Ishikawa (cell line): ENCODE data around the gene GRIK4.

Source experiments
- CEBPB ChIP-seq: IDR thresholded peaks from 2 replicates; pipeline ENCODE4 v1.6.1; 2012
- CREB1 ChIP-seq: IDR thresholded peaks from 2 replicates; pipeline ENCODE4 v1.6.1; 2012; ENCODE audit warnings: low read depth
- EGR1 ChIP-seq: IDR thresholded peaks from 2 replicates; pipeline ENCODE4 v1.6.1; 2012
- EP300 ChIP-seq: IDR thresholded peaks from 2 replicates; pipeline ENCODE4 v1.6.1; 2012; ENCODE audit warnings: borderline replicate concordance
- FOXM1 ChIP-seq: IDR thresholded peaks from 2 replicates; pipeline ENCODE4 v1.6.1; 2012; ENCODE audit warnings: low read depth, borderline replicate concordance
- NFIC ChIP-seq: IDR thresholded peaks from 2 replicates; pipeline ENCODE4 v1.6.1; 2012
- RAD21 ChIP-seq: IDR thresholded peaks from 2 replicates; pipeline ENCODE4 v1.6.1; 2012; ENCODE audit warnings: low read depth
- TAF1 ChIP-seq: IDR thresholded peaks from 2 replicates; pipeline ENCODE4 v1.6.1; 2012; ENCODE audit warnings: low read depth, mild to moderate bottlenecking
- TCF12 ChIP-seq: IDR thresholded peaks from 2 replicates; pipeline ENCODE4 v1.6.1; 2012; ENCODE audit warnings: low read depth
- TEAD4 ChIP-seq: IDR thresholded peaks from 2 replicates; pipeline ENCODE4 v1.6.1; 2012
- YY1 ChIP-seq: IDR thresholded peaks from 2 replicates; pipeline ENCODE4 v1.6.1; 2012; ENCODE audit warnings: low read depth
- ZBTB7A ChIP-seq: IDR thresholded peaks from 2 replicates; pipeline ENCODE4 v1.6.1; 2012; ENCODE audit warnings: low read depth
- TF ChIP-seq, protein P1 (sequence below): IDR thresholded peaks from 2 replicates; pipeline ENCODE4 v1.6.1; 2012
- TF ChIP-seq, protein P2 (sequence below): IDR thresholded peaks from 2 replicates; pipeline ENCODE4 v1.6.1; 2012
- TF ChIP-seq, protein P3 (sequence below): IDR thresholded peaks from 2 replicates; pipeline ENCODE4 v1.6.1; 2012; ENCODE audit warnings: low read depth, mild to moderate bottlenecking

Gene GRIK4

DNA sequence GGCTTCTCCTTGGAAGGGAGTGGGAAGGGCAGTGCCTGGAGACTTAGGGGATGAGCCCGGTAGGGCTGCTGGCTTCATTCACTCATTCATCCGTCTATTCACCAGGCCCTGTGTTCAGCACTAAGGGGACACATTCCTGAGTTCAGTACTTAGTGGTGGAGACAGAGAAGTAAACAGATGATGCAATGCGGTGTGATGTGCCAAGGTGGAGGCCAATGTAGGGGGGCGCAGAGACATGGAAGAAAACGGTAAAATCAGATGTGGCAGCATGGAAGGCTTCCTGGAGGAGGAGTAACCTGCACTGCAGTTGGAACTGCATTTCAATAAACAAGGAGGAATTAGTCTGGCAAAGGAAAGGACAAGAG lies 21.3 kb downstream of the GRIK4 start:
- TF ChIP-seq TEAD4 (no peak), ZBTB7A (no peak), TCF12 (no peak), EP300 (no peak), TAF1 (no peak), EGR1 (no peak), FOXM1 (no peak), NFIC (no peak), YY1 (no peak), RAD21 (no peak), CREB1 (no peak), CEBPB (no peak)
- TF ChIP-seq, protein P1, sequence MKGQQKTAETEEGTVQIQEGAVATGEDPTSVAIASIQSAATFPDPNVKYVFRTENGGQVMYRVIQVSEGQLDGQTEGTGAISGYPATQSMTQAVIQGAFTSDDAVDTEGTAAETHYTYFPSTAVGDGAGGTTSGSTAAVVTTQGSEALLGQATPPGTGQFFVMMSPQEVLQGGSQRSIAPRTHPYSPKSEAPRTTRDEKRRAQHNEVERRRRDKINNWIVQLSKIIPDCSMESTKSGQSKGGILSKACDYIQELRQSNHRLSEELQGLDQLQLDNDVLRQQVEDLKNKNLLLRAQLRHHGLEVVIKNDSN = no peak
- TF ChIP-seq, protein P2, sequence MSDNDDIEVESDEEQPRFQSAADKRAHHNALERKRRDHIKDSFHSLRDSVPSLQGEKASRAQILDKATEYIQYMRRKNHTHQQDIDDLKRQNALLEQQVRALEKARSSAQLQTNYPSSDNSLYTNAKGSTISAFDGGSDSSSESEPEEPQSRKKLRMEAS = no peak
- TF ChIP-seq, protein P3, sequence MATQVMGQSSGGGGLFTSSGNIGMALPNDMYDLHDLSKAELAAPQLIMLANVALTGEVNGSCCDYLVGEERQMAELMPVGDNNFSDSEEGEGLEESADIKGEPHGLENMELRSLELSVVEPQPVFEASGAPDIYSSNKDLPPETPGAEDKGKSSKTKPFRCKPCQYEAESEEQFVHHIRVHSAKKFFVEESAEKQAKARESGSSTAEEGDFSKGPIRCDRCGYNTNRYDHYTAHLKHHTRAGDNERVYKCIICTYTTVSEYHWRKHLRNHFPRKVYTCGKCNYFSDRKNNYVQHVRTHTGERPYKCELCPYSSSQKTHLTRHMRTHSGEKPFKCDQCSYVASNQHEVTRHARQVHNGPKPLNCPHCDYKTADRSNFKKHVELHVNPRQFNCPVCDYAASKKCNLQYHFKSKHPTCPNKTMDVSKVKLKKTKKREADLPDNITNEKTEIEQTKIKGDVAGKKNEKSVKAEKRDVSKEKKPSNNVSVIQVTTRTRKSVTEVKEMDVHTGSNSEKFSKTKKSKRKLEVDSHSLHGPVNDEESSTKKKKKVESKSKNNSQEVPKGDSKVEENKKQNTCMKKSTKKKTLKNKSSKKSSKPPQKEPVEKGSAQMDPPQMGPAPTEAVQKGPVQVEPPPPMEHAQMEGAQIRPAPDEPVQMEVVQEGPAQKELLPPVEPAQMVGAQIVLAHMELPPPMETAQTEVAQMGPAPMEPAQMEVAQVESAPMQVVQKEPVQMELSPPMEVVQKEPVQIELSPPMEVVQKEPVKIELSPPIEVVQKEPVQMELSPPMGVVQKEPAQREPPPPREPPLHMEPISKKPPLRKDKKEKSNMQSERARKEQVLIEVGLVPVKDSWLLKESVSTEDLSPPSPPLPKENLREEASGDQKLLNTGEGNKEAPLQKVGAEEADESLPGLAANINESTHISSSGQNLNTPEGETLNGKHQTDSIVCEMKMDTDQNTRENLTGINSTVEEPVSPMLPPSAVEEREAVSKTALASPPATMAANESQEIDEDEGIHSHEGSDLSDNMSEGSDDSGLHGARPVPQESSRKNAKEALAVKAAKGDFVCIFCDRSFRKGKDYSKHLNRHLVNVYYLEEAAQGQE = no peak

DNA sequence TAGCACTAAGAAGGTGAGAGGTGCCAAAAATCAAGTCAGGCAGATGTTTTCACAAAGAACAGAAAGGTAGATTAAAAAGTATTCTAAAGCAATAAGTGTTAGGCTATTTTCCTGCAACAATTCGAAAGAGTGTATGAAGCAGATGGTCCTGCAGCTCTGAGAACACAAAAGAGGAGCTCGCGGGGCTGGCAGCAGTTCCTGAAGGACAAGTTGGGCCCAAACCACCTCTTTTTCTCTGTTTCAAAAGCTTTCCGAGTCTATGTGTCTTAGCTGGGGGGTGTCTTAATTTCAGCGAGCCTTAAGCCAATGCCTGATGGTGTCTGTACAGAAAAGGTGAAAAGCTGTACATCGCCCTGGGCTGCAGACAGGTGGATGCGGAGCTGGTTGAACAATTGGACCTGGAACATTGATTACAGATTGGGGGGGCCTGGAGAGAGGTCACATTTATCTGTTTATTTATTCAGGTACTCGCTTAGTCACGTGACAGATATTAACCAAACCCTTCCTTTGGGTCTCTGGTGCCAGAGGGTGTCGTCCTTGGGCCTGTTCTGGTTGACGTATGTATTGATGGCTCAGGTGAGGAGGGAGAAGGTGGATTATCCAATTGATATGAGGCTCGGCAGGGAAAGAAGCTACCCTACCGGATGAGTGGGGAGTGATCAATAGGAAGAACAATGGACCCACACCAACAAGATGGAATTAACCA lies 24.7 kb downstream of the GRIK4 start:
- TF ChIP-seq ZBTB7A = no peak
- no peak for TF ChIP-seq TCF12
- no peak for TF ChIP-seq YY1
- TF ChIP-seq EGR1 = no peak
- no peak for TF ChIP-seq EP300
- TF ChIP-seq, protein P2 = no peak
- no peak for TF ChIP-seq NFIC
- no peak for TF ChIP-seq RAD21
- TF ChIP-seq CEBPB = no peak
- no peak for TF ChIP-seq TAF1
- TF ChIP-seq, protein P3 = no peak
- no peak for TF ChIP-seq TEAD4
- no peak for TF ChIP-seq CREB1
- no peak for TF ChIP-seq FOXM1
- TF ChIP-seq, protein P1 = no peak

DNA sequence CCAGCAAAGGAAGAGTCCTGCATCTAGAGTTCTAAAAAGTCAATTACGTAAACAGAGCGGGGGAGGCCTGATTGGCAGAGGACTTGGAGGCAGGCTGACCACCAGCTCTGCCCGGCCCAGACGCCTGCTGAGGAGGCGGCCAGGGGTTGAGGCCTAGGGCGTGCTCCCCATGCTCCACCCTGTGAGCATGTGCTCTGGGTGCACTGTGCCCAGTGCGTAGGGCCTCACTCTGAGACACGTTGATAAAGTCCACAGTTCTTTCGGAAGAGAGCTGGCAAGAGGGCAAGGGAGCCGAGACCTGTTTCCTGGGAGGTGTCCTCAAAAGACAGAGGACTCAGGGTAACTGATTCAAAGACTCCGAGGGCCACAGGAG lies 25.2 kb downstream of the GRIK4 start:
- no peak for TF ChIP-seq TCF12
- TF ChIP-seq YY1 = no peak
- no peak for TF ChIP-seq EP300

DNA sequence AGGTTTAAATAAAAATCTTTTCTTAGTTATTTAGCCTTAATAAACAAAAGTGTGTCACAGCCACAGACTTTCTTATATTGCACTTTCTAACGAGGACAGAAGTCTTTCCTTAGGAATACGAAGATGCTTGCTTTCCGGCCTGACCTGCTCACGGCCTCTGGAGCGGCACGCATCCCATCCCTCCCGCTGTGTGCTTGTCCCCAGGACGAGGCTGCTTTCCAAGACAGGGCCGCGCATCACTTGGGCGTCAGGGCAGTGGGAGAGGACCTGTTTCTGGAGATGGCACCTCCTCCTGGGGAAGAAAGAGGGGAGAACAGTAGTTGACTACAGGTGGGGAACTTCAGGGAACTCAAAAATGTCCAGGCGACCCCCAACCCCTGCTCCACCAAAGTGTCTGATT lies 26.4 kb downstream of the GRIK4 start:
- TF ChIP-seq, protein P2 = no peak
- TF ChIP-seq CEBPB (no peak), ZBTB7A (no peak), EGR1 (no peak), TCF12 (no peak), TAF1 (no peak), TEAD4 (no peak), CREB1 (no peak), YY1 (no peak), NFIC (no peak), RAD21 (no peak), EP300 (no peak), FOXM1 (no peak)
- TF ChIP-seq, protein P1 = no peak
- TF ChIP-seq, protein P3 = no peak
